ENCODE results near the gene SHE.
"Not testable (repeated sequence)": the region's sequence is repeated elsewhere in the genome, so short reads cannot be mapped to it uniquely, and the experiment has no call there.

SHE gene

GRCh38 chr1:154514066-154514553 lies 11.9 kb upstream of the SHE start:
- DNase-seq (ENCODE audit: low read depth): no peak

- DNase-seq (ENCODE audit: low read depth): no peak
Observed at GRCh38 chr1:154512760-154513159, 10.5 kb upstream of the SHE start.

- DNase-seq (ENCODE audit: low read depth): no peak
Observed at GRCh38 chr1:154503898-154504297, 1.7 kb upstream of the SHE start.

GRCh38 chr1:154502744-154503115 lies 518 bp upstream of the SHE start:
- DNase-seq (ENCODE audit: low read depth): no peak

- no peak for DNase-seq (ENCODE audit: low read depth)
Observed at GRCh38 chr1:154501423-154502065, 668 bp downstream of the SHE start.

GRCh38 chr1:154500533-154500932 lies 1.7 kb downstream of the SHE start:
- no peak for DNase-seq (ENCODE audit: low read depth)

GRCh38 chr1:154499446-154499845 lies 2.8 kb downstream of the SHE start:
- DNase-seq (ENCODE audit: low read depth): no peak

- DNase-seq (ENCODE audit: low read depth): no peak
Observed at GRCh38 chr1:154497026-154497806, 5.0 kb downstream of the SHE start.

GRCh38 chr1:154496383-154496782 lies 5.8 kb downstream of the SHE start:
- DNase-seq (ENCODE audit: low read depth): no peak

GRCh38 chr1:154495496-154496273 lies 6.5 kb downstream of the SHE start:
- DNase-seq (ENCODE audit: low read depth): no peak

GRCh38 chr1:154493276-154493675 lies 8.9 kb downstream of the SHE start:
- DNase-seq (ENCODE audit: low read depth): no peak

- DNase-seq (ENCODE audit: low read depth): no peak
Observed at GRCh38 chr1:154492115-154492514, 10.1 kb downstream of the SHE start.

GRCh38 chr1:154490317-154490716 lies 11.9 kb downstream of the SHE start:
- DNase-seq (ENCODE audit: low read depth): no peak

- no peak for DNase-seq (ENCODE audit: low read depth)
Observed at GRCh38 chr1:154489695-154490274, 12.4 kb downstream of the SHE start.

- DNase-seq (ENCODE audit: low read depth): no peak
Observed at GRCh38 chr1:154488922-154489321, 13.3 kb downstream of the SHE start.

GRCh38 chr1:154486756-154487155 lies 15.5 kb downstream of the SHE start:
- not testable (repeated sequence) for DNase-seq (ENCODE audit: low read depth)

GRCh38 chr1:154485910-154486496 lies 16.2 kb downstream of the SHE start:
- no peak for DNase-seq (ENCODE audit: low read depth)

- no peak for DNase-seq (ENCODE audit: low read depth)
Observed at GRCh38 chr1:154485106-154485505, 17.1 kb downstream of the SHE start.

GRCh38 chr1:154483941-154484803 lies 18.0 kb downstream of the SHE start:
- DNase-seq (ENCODE audit: low read depth): no peak

GRCh38 chr1:154481053-154481452 lies 21.2 kb downstream of the SHE start:
- no peak for DNase-seq (ENCODE audit: low read depth)
